T-cell (primary cell): ENCODE measurements around the gene MTREX. TPM values are rescaled to one million over a fixed set of nuclear protein-coding genes. Genes with fewer than 3 reads are reported as not detected.
A peak's percentile ranks its signal among the peaks of the same experiment; 100 is the strongest.

Experiments used
- ATAC-seq, 4 experiments: fragments of 200-7000 bp in 3 of 4; fragments of 150-1000 bp in 1 of 4; cut with Tn5 transposase; replicated peaks in 1 of 4; 1 replicate in 3 of 4; 2 replicates in 1 of 4; pipeline ENCODE4 v1.10.0; 2021; ENCODE audit warnings: moderate library complexity in 3 of 4, mild to moderate bottlenecking in 2 of 4, moderate number of reproducible peaks in 1 of 4
- CTCF ChIA-PET, 2 donors: fragments of 300-600 bp; sonication (Branson Sonifier 250); formaldehyde crosslinking; loops; one replicate each; lab custom pipeline; 2022; ENCODE audit warnings: antibody characterized with exemption in 2 of 2; lab: Charles Lee
- POLR2A ChIA-PET, 2 donors: fragments of 300-600 bp; sonication (Branson Sonifier 250); formaldehyde crosslinking; loops; one replicate each; lab custom pipeline; 2022; ENCODE audit warnings: antibody characterized with exemption in 2 of 2; lab: Charles Lee
- DNase-seq, 35 experiments: peaks; one replicate each; pipeline versions ENCODE4 v3.0.0 to v3.0.0-alpha.2; 2013 to 2023
- H3K27ac ChIP-seq: one replicate; pipeline ENCODE4 v1.5.1; 2013; ENCODE audit warnings: low read length
- H3K27me3 ChIP-seq, 2 experiments: replicated peaks in 1 of 2; 1 replicate in 1 of 2; 2 replicates in 1 of 2; pipeline versions ENCODE4 v1.6.1 to v1.7.0; 2013; ENCODE audit warnings: low read length in 1 of 2, mixed read lengths in 1 of 2; ENCODE audit not compliant: control insufficient read depth in 2 of 2, insufficient read depth in 2 of 2; ENCODE audit errors: extremely low read depth in 1 of 2
- H3K36me3 ChIP-seq, 2 donors: 1 replicate in 1 of 2; 2 replicates in 1 of 2; pipeline versions ENCODE4 v1.6.1 to v1.7.0; 2013; ENCODE audit warnings: low read length in 1 of 2; ENCODE audit not compliant: control insufficient read depth in 2 of 2, insufficient read depth in 1 of 2; ENCODE audit errors: extremely low read depth in 1 of 2
- H3K4me1 ChIP-seq, 2 experiments: 1 replicate in 1 of 2; 2 replicates in 1 of 2; pipeline versions ENCODE4 v1.6.1 to v1.7.0; 2013; ENCODE audit warnings: low read length in 2 of 2, mixed read lengths in 1 of 2; ENCODE audit not compliant: insufficient read depth in 2 of 2, control insufficient read depth in 1 of 2; ENCODE audit errors: extremely low read depth in 1 of 2
- H3K4me3 ChIP-seq, 2 donors: 1 replicate in 1 of 2; 2 replicates in 1 of 2; pipeline versions ENCODE4 v1.5.1 to v1.7.0; 2013; ENCODE audit warnings: mild to moderate bottlenecking in 2 of 2, low read length in 1 of 2, moderate library complexity in 1 of 2; ENCODE audit not compliant: control insufficient read depth in 1 of 2; ENCODE audit errors: extremely low read depth in 1 of 2
- H3K9me3 ChIP-seq: 2 replicates; pipeline ENCODE4 v1.7.0; 2013
- H3K27ac Mint-ChIP-seq, 2 donors: one replicate each; pipeline ENCODE4 v1.8.0; 2020 to 2021; ENCODE audit warnings: mild to moderate bottlenecking in 2 of 2, mixed read lengths in 2 of 2
- H3K27me3 Mint-ChIP-seq, 2 donors: one replicate each; pipeline ENCODE4 v1.8.0; 2021 to 2022; ENCODE audit warnings: mixed read lengths in 2 of 2
- H3K36me3 Mint-ChIP-seq: one replicate; pipeline ENCODE4 v1.8.0; 2021; ENCODE audit warnings: mixed read lengths
- H3K4me1 Mint-ChIP-seq, 3 donors: one replicate each; pipeline ENCODE4 v1.8.0; 2020 to 2022; ENCODE audit warnings: mixed read lengths in 3 of 3, mild to moderate bottlenecking in 1 of 3
- H3K4me3 Mint-ChIP-seq, 3 donors: one replicate each; pipeline ENCODE4 v1.8.0; 2020 to 2022; ENCODE audit warnings: mild to moderate bottlenecking in 3 of 3, mixed read lengths in 3 of 3, moderate library complexity in 3 of 3
- H3K9me3 Mint-ChIP-seq, 3 donors: one replicate each; pipeline ENCODE4 v1.8.0; 2020 to 2022; ENCODE audit warnings: mixed read lengths in 3 of 3
- WGBS: methylation state at CpG from one replicate; pipeline ENCODE4 v1.1.5; 2013; ENCODE audit warnings: missing lambda C conversion rate; ENCODE audit not compliant: insufficient coverage; 5-methylcytosine and 5-hydroxymethylcytosine counted together
- total RNA-seq, 35 experiments: library from RNA in 6 of 35; stranded (reverse) in 6 of 35; fragments of 120-200 nt in 1 of 35; gene quantifications; one replicate each; pipeline versions ENCODE4 v1.2.1 to v1.2.4 and lab custom pipeline; 2013 to 2026

Gene MTREX
- total RNA-seq, 5 donors from 2014 or later (not counting 1 experiment from before 2014, with no cell fraction given): 60.2 to 75.1 (median 62.0) TPM

DNA sequence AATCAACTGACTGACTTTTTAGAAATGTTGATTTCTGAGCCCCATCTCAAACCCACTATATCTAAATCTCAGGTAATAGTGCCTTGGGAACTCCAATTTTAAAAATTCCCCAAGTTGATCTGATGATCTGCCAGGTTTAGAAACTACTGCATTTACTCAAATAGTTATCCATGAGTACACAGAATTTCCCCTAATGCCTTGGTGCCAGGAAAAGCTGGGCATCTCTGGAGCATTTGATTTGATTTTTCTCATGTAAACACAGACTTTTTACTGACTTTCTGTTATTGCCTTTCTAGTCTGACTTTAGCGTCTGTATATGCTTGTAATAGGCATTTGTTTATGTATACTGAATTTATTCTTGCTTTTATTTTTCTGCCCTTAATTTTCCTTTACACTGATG is 35.8 kb downstream of the MTREX start:
- no peaks in the 10 kb centered on the region for H3K9me3 ChIP-seq
- Mint-ChIP-seq H3K4me1 (peaks cover 7 to 10% (median 10%) of the 10 kb centered on the region in 3 donors), H3K36me3 (peaks cover 51% of the 10 kb centered on the region), H3K9me3 (no peaks in the 10 kb centered on the region), H3K27me3 (no peaks in the 10 kb centered on the region), H3K27ac (peak overlapping the region in 1 of 2 donors; percentile 57), H3K4me3 (no peak overlapping the region)
- no peak overlapping the region for H3K4me3 ChIP-seq
- peaks cover 0 to 4% of the 10 kb centered on the region in 2 experiments for H3K4me1 ChIP-seq
- ATAC-seq (no peak), DNase-seq (no peak)
- peaks cover 8 to 68% of the 10 kb centered on the region in 2 donors for H3K36me3 ChIP-seq
- WGBS: no CpG with 5 or more reads among the region's 1 CpG
- CTCF ChIA-PET: interaction anchor here (0.7 to 3.0 kb wide), 5 partner anchors 12 to 349 kb away, joined by 3 to 32 read pairs (median 4); partner anchors contain the start of gene DHX29 (in 1 of the 2)
- no peaks in the 10 kb centered on the region for H3K27me3 ChIP-seq
- POLR2A ChIA-PET: no interaction called here
- H3K27ac ChIP-seq: no peak overlapping the region

- Mint-ChIP-seq H3K27me3 (no peaks in the 10 kb centered on the region), H3K4me3 (no peak overlapping the region), H3K36me3 (peaks cover 56% of the 10 kb centered on the region), H3K4me1 (peaks cover 0 to 4% (median 2%) of the 10 kb centered on the region in 3 donors), H3K9me3 (no peaks in the 10 kb centered on the region), H3K27ac (peak overlapping the region; percentile 76 to 80)
- no peaks in the 10 kb centered on the region for H3K9me3 ChIP-seq
- ChIA-PET POLR2A (no interaction called here), CTCF (interaction anchor here (0.7 to 2.8 kb wide), 4 partner anchors 11 to 348 kb away, joined by 3 to 32 read pairs (median 4); no protein-coding TSS in a partner anchor)
- H3K27me3 ChIP-seq: no peaks in the 10 kb centered on the region
- ATAC-seq (no peak), DNase-seq (peak in 31 of 35 experiments; percentile 12 to 77 (median 51))
- no peak overlapping the region for H3K4me3 ChIP-seq
- H3K4me1 ChIP-seq: no peaks in the 10 kb centered on the region
- no CpG with 5 or more reads among the region's 2 CpGs for WGBS
- peaks cover 8 to 73% of the 10 kb centered on the region in 2 donors for H3K36me3 ChIP-seq
- H3K27ac ChIP-seq: no peak overlapping the region
Measured at GRCh38 chr5:55344392-55344992, 36.7 kb downstream of the MTREX start.

- Mint-ChIP-seq H3K4me1 (peaks cover 0 to 4% (median 2%) of the 10 kb centered on the region in 3 donors), H3K27ac (no peak overlapping the region), H3K4me3 (no peak overlapping the region), H3K36me3 (peaks cover 65% of the 10 kb centered on the region), H3K9me3 (no peaks in the 10 kb centered on the region), H3K27me3 (no peaks in the 10 kb centered on the region)
- ChIA-PET POLR2A (interaction anchor here in 1 of 2 donors (0.7 kb wide), 1 partner anchor 500 kb away, joined by 4 read pairs; no protein-coding TSS in a partner anchor), CTCF (interaction anchor here in 1 of 2 donors (0.7 to 0.8 kb wide), 2 partner anchors 346 to 1702 kb away, joined by 5 read pairs; no protein-coding TSS in a partner anchor)
- Histone ChIP-seq H3K27ac (no peak overlapping the region), H3K4me3 (no peak overlapping the region), H3K9me3 (no peaks in the 10 kb centered on the region), H3K4me1 (no peaks in the 10 kb centered on the region), H3K36me3 (peaks cover 8 to 77% of the 10 kb centered on the region in 2 donors), H3K27me3 (no peaks in the 10 kb centered on the region)
- ATAC-seq: no peak
- DNase-seq: no peak
- WGBS: no CpG with 5 or more reads among the region's 4 CpGs
Measured at GRCh38 chr5:55345327-55345726, 37.5 kb downstream of the MTREX start.

DNA sequence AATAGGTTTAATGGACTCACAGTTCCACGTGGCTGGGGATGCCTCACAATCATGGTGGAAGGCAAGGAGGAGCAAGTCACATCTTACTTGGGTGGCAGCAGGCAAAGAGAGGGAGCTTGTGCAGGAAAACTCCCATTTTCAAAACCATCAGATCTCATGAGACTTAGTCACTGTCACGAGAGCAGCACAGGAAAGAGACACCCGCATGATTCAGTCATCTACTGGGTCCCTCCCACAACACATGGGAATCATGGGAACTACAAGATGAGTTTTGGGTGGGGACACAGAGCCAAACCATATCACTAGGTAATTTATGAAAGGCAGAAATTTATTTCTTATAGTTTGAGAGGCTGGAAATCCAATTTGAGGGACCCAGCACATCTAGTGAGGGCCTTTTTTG is 40.0 kb downstream of the MTREX start:
- ChIA-PET POLR2A (interaction anchor here in 1 of 2 donors (0.6 kb wide), 1 partner anchor 57 kb away, joined by 4 read pairs; no protein-coding TSS in a partner anchor), CTCF (interaction anchor here in 1 of 2 donors (0.6 kb wide), 1 partner anchor 161 kb away, joined by 3 read pairs; no protein-coding TSS in a partner anchor)
- no peak overlapping the region for H3K4me3 ChIP-seq
- Mint-ChIP-seq H3K27ac (no peak overlapping the region), H3K9me3 (no peaks in the 10 kb centered on the region), H3K27me3 (no peaks in the 10 kb centered on the region), H3K4me1 (peaks cover 0 to 4% (median 2%) of the 10 kb centered on the region in 3 donors), H3K36me3 (peaks cover 74% of the 10 kb centered on the region), H3K4me3 (no peak overlapping the region)
- no peaks in the 10 kb centered on the region for H3K9me3 ChIP-seq
- H3K36me3 ChIP-seq: peaks cover 5 to 70% of the 10 kb centered on the region in 2 donors
- WGBS: no CpG with 5 or more reads among the region's 3 CpGs
- ATAC-seq (no peak), DNase-seq (no peak)
- H3K27ac ChIP-seq: no peak overlapping the region
- H3K27me3 ChIP-seq: no peaks in the 10 kb centered on the region
- H3K4me1 ChIP-seq: no peaks in the 10 kb centered on the region

- peaks cover 0 to 6% (median 0%) of the 10 kb centered on the region in 3 donors for H3K4me1 Mint-ChIP-seq
- H3K4me3 Mint-ChIP-seq: no peak overlapping the region
- peaks cover 77% of the 10 kb centered on the region for H3K36me3 Mint-ChIP-seq
- H3K27ac ChIP-seq: no peak overlapping the region
- no peaks in the 10 kb centered on the region for H3K27me3 ChIP-seq
- H3K36me3 ChIP-seq: peaks cover 5 to 78% of the 10 kb centered on the region in 2 donors
- H3K9me3 ChIP-seq: no peaks in the 10 kb centered on the region
- no peak overlapping the region for H3K27ac Mint-ChIP-seq
- H3K4me1 ChIP-seq: no peaks in the 10 kb centered on the region
- POLR2A ChIA-PET: no interaction called here
- no peak for ATAC-seq
- no CpG with 5 or more reads among the region's 1 CpG for WGBS
- DNase-seq: no peak
- H3K9me3 Mint-ChIP-seq: no peaks in the 10 kb centered on the region
- no peak overlapping the region for H3K4me3 ChIP-seq
- H3K27me3 Mint-ChIP-seq: no peaks in the 10 kb centered on the region
- CTCF ChIA-PET: no interaction called here
Measured at GRCh38 chr5:55350754-55351153, 43.0 kb downstream of the MTREX start.

DNA sequence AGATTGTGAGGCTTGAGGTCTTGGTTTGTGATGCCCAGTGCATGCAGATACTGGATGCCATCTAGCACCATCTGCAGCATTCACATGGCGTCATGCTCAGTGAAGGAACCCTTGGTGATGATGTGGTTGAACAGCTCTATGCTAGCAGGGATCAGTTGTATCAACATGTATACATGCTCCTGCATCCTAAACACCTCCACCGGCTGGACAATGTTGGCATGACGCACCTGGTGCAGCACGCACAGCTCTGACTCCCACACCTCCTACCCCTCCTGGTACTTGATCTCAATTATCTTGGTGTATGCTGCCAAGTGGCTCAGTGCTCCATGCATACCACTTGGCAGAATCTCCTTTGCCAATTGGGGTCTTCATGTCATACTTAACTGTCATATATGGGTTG is 49.1 kb downstream of the MTREX start:
- 100% methylated on average over 3 of the region's 4 CpGs for WGBS
- no peak for ATAC-seq
- POLR2A ChIA-PET: no interaction called here

More for the DNA sequence above, 49.1 kb downstream of the MTREX start:
- no peak overlapping the region for H3K4me3 ChIP-seq
- H3K36me3 ChIP-seq: peaks cover 7 to 69% of the 10 kb centered on the region in 2 donors
- Mint-ChIP-seq H3K36me3 (peaks cover 64% of the 10 kb centered on the region), H3K9me3 (no peaks in the 10 kb centered on the region), H3K4me3 (no peak overlapping the region), H3K27me3 (no peaks in the 10 kb centered on the region), H3K27ac (no peak overlapping the region), H3K4me1 (peaks cover 0 to 6% (median 0%) of the 10 kb centered on the region in 3 donors)
- H3K27me3 ChIP-seq: no peaks in the 10 kb centered on the region
- no peak overlapping the region for H3K27ac ChIP-seq
- no peaks in the 10 kb centered on the region for H3K9me3 ChIP-seq
- CTCF ChIA-PET: no interaction called here
- no peak for DNase-seq
- H3K4me1 ChIP-seq: no peaks in the 10 kb centered on the region
